Colon (tissue), 2 donors: Measurements from ENCODE around the gene DOCK10.

Experiments
- FAIRE-seq: peaks from 2 replicates; lab custom pipeline; 2012; peaks lifted over from hg19 to GRCh38; lab: Jason Lieb, UNC
- donor health status: control.
- donor health status: control.

DOCK10 gene

GRCh38 chr2:224976629-224977525 is 65.4 kb downstream of the DOCK10 start:
- FAIRE-seq: no peak

- FAIRE-seq: no peak
Observed at GRCh38 chr2:224975761-224976160, 66.5 kb downstream of the DOCK10 start.

- no peak for FAIRE-seq
Observed at GRCh38 chr2:224973112-224974016, 68.9 kb downstream of the DOCK10 start.

- no peak for FAIRE-seq
Observed at GRCh38 chr2:224971214-224971613, 71.1 kb downstream of the DOCK10 start.

- FAIRE-seq: no peak
Observed at GRCh38 chr2:224970311-224970710, 72.0 kb downstream of the DOCK10 start.

- no peak for FAIRE-seq
Observed at GRCh38 chr2:224969633-224970260, 72.5 kb downstream of the DOCK10 start.

GRCh38 chr2:224969095-224969494 is 73.2 kb downstream of the DOCK10 start:
- no peak for FAIRE-seq

GRCh38 chr2:224968051-224968450 is 74.2 kb downstream of the DOCK10 start:
- no peak for FAIRE-seq

- FAIRE-seq: no peak
Observed at GRCh38 chr2:224966613-224967012, 75.7 kb downstream of the DOCK10 start.

GRCh38 chr2:224959556-224959955 is 82.7 kb downstream of the DOCK10 start:
- FAIRE-seq: no peak

- no peak for FAIRE-seq
Observed at GRCh38 chr2:224958873-224959272, 83.4 kb downstream of the DOCK10 start.

- no peak for FAIRE-seq
Observed at GRCh38 chr2:224958462-224958857, 83.8 kb downstream of the DOCK10 start.

GRCh38 chr2:224957540-224958461 is 84.5 kb downstream of the DOCK10 start:
- no peak for FAIRE-seq

GRCh38 chr2:224956706-224957105 is 85.6 kb downstream of the DOCK10 start:
- FAIRE-seq: no peak

GRCh38 chr2:224954980-224955379 is 87.3 kb downstream of the DOCK10 start:
- FAIRE-seq: no peak

GRCh38 chr2:224952936-224953657 is 89.2 kb downstream of the DOCK10 start:
- FAIRE-seq: no peak

- FAIRE-seq: no peak
Observed at GRCh38 chr2:224951723-224952481, 90.4 kb downstream of the DOCK10 start.

GRCh38 chr2:224948859-224949258 is 93.4 kb downstream of the DOCK10 start:
- FAIRE-seq: no peak

GRCh38 chr2:224948005-224948404 is 94.3 kb downstream of the DOCK10 start:
- FAIRE-seq: no peak

GRCh38 chr2:224947566-224947965 is 94.7 kb downstream of the DOCK10 start:
- no peak for FAIRE-seq
